ENCODE measurements around the gene FNIP1.
"Not testable (repeated sequence)": the region's sequence is repeated elsewhere in the genome, so short reads cannot be mapped to it uniquely, and the experiment has no call there.

The FNIP1 gene

DNA sequence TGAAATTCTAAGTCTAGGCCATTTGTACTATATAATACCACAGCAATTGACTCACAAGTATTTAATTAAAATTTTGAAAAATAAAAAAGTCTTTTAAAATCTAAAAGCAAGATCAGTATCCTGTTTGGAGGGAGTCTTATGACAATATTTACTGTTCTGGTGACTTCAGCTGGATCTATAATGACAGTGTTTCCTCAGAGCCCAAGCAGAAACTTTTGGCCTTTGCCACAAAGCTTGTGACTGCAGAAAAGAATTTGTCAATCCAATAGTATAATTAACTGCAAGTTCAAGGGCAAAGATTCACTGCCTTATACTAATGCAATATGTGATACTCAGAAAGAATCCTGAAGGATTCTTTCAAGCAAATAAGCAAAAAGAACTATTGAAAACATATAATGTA lies 112.2 kb downstream of the FNIP1 start:
- DNase-seq (ENCODE audit: low read depth in 2 of 2), result no peak

DNA sequence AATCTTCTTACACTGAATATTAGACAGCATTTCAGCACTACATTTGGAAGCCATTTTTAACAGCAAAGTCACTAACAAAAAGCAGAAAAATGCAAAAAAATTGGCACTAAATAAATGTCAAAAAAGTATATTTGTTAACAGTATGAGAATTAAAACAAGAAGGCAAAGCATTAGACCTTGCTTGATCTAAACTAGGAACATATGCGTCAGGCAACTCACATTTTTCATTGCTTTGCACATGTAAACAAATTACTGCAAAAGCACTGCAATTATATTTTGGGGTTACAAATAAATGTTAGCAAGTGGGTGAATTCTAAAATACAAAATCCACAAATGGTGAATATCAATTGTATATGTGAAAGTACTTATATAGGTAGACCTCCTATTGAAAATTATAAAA lies 112.8 kb downstream of the FNIP1 start:
- no peak for DNase-seq (ENCODE audit: low read depth in 2 of 2)

DNA sequence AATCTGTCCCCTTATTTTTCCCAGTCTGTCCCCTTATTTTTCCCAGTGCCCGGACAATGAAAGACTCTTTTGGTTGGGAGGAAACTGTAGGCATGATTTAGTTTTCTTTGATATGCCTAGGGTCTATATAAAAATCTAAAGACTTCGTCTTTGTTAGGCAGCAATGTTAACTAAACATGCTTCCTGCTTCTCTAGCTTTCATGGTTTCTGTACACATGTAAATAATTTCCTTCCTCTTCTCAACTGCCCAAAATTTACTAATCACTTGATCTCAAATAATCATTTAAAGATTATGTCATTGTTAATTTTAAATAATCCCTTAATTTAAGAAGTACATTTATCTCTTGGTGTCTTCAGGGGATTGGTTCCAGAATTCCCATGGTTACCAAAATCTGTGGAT lies 114.0 kb downstream of the FNIP1 start:
- DNase-seq (ENCODE audit: low read depth in 2 of 2), result no peak

DNA sequence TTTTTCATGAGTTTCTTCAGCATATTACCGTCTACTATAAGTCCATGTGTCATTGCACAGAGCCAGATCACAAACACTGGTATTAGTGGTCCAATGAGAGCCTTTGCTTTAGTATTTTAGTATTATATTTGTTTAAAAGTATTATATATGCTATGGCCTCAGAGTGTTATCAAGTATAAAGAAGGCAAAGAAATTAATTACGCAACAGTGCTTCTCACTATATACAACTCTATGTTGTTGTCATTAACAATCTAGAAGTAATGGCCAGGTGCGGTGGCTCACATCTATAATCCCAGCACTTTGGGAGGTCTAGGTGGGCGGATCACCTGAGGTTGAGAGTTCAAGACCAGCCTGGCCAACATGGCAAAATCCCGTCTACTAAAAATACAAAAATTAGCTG lies 114.6 kb downstream of the FNIP1 start:
- no peak for DNase-seq (ENCODE audit: low read depth in 2 of 2)

DNA sequence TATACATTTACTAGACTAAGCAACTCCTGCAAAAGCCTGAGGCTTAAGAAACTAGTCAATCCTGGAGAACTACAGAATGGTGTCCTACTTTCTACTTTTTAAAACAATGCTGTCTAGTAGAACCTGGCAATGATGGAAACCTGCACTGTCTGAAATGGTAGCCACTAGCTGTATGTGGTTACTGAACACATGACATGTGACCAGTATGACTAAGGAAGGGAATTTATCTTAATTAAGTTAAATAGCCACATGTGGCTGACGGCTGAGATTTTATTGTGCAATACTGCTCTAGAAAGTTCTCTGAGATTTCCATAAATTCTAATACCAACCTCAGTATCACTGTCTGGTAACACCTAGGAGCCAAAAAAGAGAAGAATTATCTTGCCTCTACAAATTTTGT lies 116.9 kb downstream of the FNIP1 start:
- DNase-seq (ENCODE audit: low read depth in 2 of 2), result no peak

DNA sequence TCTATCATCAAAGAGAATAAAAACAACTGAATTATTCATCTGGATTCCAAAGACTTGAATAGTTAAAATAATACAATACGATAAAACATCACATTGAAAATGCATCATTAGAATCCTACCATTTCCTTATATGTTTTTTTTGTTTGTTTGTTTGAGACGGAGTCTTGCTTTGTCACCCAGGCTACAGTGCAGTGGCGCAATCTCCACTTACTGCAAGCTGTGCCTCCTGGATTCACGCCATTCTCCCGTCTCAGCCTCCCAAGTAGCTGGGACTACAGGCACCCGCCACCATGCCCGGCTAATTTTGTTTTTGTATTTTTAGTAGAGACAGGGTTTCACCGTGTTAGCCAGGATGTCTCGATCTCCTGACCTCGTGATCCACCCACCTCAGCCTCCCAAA lies 118.5 kb downstream of the FNIP1 start:
- not testable (repeated sequence) for DNase-seq (ENCODE audit: low read depth in 2 of 2)

DNA sequence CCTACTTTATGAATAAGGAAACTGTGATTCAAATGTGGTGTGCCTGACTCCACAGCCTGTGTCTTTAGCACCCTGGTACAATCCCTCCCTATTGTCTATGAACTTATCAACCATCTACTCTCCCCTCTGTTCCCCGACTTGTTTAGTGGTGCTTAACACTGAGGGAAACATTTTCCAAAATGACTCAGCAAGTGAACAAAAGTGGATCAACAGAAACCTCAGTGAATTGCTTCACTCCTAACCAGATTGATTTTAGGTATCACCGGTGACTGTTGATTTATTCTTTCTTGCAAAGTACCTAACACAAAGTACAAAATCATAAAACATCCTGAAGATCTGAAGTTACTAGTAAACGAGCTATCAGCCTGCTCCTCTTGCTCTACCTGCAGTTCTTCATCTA lies 119.7 kb downstream of the FNIP1 start:
- DNase-seq (ENCODE audit: low read depth in 2 of 2), result no peak

DNA sequence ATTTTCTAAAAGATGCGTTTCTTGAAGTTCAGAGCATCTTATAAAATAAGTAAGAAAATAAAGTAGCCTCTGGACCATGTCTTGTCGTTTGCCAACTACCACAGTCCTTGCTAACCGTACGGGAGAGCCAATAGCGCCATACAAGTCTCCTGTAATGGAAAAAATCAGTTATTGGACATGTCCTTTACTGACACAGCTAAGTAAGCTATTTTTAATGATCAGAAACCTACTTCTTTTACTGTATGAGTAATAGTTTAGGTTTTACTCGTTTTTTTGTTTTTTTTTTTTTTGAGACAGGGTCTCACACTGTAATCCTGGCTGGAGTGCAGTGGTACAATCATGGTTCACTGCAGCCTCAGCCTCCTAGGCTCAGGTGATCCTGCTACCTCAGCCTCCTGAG lies 124.0 kb downstream of the FNIP1 start:
- no peak for DNase-seq (ENCODE audit: low read depth in 2 of 2)

DNA sequence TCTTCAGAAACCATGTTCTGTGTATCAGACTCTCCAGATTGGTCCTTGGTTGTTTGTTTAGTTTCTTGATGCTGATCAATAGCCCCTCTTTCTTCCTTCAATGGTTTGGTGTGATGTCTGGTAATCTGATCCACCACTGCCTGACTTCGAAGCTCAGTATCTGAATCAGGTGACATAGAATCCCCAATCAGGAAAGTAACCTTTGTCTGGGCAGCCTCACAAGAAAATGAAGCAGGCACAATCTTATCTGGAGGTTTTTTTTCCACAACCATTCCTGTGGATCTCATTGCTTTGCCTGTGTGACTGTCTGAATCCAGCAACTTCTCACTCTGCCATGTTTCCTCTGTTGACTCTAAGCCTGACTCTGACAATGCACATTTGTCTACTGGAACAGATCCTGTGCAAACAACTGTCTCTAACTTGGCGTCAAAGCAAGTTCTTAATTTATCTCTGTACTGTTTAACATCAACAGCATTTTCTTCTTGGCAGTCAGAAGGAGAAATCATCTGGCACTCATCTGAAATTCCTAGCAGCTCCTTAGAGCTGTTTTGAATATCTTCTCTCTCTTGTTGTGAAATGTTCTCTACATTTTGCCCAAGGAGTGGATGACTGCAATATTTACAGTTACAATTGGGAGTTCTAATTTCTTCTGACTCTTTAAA lies 124.7 kb downstream of the FNIP1 start:
- DNase-seq (ENCODE audit: low read depth in 2 of 2), result no peak

DNA sequence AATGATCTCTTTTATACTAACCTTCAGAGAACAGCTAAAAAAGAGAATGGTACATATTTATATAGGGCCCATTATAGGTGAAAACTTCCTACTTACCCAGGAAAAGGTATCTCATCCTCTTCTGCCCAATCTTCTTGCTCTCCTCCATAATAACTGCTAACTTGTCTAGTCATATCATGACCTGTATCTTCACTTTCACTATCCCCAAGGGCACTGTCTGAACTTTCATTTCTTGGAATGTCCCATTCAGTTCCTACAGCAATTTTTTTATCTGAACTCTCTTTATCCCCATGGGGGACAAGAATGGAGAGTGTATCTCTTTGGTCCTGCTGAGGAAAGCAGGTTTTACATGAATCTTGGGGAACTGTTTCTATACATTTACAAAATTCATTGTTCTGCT lies 125.4 kb downstream of the FNIP1 start:
- DNase-seq (ENCODE audit: low read depth in 2 of 2), result no peak

DNA sequence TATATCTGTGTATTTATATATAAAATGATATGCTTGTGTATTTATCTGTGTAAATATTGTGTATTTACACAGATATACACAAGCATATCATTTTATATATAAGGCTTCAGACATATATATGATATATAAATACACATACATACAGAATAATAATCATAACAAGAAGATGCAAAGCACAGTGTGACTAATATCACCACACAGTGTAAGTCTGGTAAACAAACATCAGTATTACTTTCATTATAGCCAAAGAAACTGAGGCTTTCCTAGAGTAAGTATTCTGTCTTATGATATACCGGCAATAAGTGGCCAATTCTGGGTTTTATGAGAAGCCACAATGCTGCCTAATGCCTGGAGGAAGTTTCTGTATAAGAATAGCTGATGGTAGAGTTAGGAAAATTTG lies 131.9 kb downstream of the FNIP1 start:
- DNase-seq (ENCODE audit: low read depth in 2 of 2), result no peak

DNA sequence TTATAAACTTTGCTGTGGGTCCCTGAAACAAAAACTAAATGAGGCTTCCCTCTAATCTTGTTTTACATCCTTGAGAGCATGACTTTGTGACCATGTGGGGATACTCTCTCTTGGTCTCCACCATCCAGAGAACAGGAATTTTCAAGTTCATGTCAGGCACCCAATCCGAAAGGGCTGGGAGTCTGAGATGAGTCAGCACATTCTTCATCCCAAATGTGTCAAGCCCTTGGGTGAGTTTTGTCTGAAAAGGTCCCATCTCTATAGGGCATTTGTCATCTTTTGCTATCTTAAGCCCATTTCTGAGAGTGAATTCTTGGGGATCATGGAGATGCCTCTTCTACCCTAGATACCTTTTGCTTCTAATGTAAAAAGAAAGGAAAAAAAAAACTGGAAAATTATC lies 134.9 kb downstream of the FNIP1 start:
- DNase-seq (ENCODE audit: low read depth in 2 of 2), result no peak

DNA sequence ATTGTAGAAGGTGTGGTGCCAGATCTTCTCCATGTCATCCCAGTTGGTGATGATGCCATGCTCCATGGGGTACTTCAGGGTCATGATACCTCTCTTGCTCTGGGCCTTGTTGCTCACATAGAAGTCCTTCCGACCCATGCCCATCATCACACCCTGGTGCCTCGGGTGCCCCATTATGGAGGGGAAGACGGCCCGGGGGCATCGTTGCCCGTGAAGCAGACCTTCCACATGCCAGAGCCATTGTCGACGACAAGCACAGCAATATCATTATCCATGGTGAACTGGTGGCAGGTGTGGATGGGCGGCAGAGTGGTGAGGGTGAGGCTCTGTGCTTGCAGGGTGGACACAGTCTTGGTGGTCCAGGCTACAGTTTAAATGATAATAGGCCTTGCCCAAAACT lies 137.0 kb downstream of the FNIP1 start:
- no peak for DNase-seq (ENCODE audit: low read depth in 2 of 2)

DNA sequence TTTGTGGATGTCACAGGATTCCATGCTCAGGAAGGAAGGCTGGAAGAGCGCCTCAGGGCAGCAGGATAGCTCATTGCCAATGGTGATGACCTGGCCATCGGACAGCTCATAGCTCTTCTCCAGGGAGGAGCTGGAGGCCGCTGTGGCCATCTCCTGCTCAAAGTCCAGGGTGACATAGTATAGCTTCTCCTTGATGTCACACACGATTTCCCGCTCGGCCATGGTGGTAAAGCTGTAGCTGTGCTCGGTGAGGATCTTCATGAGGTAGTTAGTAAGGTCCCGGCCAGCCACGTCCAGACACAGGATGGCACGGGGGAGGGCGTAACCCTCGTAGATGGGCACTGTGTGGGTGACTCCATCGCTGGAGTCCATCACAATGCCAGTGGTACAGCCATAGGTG lies 137.5 kb downstream of the FNIP1 start:
- no peak for DNase-seq (ENCODE audit: low read depth in 2 of 2)

DNA sequence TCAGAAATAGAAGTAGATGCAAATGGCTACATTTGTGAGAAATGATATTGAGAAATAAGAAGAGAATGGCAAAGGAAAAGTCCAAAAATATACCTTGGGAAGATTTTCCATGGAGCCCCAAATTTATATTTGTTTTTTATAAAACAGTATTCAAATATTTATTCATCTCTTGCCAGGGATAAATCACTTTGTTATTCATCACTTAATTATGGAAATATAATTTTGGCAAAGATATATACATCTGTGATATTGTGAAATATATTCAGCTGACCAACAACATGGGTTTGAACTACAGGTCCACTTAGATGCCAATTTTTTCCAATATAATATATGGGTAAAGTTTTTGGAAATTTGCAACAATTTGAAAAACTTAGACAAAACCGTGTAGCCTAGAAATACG lies 142.0 kb downstream of the FNIP1 start:
- no peak for DNase-seq (ENCODE audit: low read depth in 2 of 2)

DNA sequence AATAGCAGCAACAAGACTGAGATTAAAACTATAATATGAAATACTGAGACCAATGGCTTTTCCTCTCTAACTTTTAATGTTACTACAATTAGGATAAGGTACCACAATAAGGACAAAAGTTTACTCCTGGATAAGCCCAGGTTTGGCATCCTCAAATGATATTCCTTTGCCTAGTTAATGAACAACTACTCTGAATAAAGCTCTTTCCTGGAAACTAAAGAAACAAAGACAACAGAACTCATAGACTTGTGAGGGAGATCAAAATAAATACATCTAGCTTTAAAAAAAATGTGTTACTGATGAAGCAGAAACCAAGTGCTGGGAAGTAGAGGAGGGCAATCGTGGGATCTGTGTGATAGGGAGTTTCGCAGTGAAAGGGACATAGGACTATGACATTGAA lies 142.5 kb downstream of the FNIP1 start:
- DNase-seq (ENCODE audit: low read depth in 2 of 2), result no peak

DNA sequence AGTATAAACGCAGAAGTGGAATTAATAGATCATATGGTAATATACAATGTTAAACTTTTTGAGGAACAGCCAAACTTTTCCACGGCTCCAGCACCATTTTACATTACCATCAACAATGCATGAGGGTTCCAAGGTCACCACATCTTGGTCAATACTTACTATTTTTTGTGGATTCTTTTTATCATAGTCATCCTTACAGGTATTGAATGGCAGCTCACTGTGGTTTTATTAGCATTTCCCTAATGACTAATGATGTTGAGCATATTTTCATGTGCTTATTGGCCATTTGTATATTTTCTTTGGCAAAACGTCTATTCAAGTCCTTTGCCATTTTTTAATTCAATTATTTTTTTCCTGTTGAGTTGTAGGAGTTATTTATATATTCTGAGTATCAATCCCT lies 147.7 kb downstream of the FNIP1 start:
- DNase-seq (ENCODE audit: low read depth in 2 of 2), result no peak

DNA sequence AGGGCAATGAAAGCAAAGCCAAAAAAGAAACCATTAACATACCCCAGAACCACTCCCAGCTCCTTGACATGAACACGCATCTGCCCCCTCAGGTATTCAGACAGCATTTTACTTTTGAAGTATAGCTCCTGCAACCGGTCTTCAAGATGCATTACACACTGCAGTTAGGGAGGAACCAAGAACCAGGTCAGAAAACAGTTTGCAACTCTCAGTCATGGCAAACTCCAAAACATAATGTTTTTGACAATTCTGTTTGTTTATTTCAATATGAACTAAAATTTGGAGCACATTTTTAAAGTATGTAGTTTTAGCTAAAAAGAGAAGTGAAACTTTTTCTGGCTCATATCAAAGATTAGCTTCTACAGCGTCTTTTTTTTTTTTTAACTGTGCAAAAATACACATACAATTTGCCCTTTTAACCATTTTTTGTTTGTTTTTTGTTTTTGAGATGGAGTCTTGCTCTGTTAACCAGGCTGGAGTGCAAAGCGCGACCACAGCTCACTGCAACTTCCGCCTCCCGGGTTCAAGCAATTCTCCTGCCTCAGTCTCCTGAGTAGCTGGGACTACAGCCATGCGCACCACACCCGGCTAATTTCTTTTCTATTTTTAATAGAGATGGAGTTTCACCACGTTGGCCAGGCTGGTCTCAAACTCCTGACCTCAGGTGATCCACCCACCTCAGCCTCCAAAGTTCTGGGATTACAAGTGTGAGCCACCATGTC lies 149.6 kb downstream of the FNIP1 start:
- DNase-seq (ENCODE audit: low read depth in 2 of 2), result no peak

DNA sequence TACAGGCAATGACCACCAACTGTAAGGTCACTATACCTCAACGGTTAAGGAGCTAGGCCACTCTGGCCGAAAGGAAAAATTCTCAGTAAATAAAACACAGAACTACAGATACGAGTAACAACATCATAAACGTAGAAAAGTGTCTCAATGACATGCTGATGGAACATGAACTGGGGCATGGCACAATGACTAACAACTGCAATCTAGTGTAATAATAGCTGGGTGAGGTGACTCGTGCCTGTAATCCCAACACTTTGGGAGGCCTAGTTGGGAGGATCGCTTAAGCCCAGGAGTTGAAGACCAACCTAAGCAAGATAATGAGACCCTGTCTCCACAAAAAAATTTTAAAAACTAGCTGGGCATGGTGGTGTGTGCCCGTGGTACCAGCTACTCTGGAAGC lies 152.0 kb downstream of the FNIP1 start:
- DNase-seq (ENCODE audit: low read depth in 2 of 2), result no peak

DNA sequence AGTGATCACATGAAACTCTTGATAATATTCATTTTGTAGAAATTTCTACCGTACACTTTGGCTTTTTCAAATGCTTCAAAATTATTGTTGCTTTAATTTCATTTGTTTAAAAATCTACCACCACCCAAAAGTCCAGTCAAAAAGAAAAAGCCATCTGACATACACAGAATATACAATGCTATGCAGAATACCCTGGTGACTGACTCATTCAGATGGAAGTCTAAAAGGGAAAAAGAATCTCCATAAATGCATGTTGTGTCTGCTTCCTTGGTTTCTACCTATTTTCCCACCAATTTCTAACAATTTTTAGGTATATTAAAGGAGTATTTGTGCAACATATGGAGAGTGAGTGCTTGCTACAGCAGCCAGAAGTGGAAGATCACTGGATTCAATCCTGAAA lies 152.4 kb downstream of the FNIP1 start:
- no peak for DNase-seq (ENCODE audit: low read depth in 2 of 2)

DNA sequence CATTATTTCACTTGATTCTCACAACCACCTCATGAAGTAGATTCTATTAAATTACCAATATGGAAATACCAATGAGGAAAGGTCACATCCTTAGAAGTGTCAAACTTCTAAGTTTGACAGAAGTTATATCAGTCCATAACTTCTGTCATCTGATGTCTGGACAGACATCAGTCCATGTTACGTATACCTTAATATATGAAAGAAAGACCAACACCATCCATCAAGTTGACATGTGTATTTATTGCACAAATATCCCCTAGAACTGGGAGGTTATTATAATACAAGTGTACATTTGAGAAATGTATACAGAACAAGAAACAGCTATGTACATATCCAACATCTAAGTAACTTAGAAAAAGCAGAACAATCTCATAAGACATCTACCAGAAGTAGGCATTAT lies 155.3 kb downstream of the FNIP1 start:
- no peak for DNase-seq (ENCODE audit: low read depth in 2 of 2)

DNA sequence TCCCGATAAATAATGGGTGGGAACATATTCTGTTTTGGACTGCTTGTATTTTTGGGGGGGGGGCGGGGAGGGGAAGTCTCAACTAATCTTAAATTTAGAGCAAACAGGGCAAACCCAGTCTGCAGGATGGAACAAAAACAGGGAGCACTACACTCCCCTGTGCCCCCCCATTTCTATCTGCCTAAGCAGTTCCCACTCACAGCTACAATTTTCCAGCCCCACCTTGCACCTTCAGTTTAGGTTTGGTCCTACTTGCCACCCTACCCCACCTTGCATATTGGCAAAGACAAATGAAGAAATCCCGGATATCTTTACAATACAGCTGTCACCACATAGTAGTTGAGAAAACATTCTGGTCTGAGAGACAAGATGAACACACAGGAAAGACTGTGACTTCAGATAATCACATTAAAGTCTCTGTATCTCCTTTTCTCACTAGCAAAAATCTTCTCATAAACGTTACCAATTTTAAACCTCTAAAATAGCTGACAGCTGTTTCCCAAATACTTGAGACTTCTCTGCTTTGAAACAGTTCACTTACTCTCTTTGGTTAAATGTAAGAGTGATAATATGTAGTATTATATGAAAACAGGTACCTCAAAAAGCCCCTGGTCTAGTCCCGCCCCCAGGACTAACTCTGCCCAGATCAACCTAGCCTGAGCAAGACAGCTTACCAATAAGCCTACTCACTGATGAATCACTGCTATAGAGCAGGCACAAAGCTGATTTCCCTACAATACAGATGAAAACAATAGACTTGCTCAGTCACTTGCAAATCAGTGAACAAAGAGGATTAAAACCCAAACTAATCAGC lies 156.6 kb downstream of the FNIP1 start:
- peak in 1 of 2 donors; percentile 15 for DNase-seq (ENCODE audit: low read depth in 2 of 2)

DNA sequence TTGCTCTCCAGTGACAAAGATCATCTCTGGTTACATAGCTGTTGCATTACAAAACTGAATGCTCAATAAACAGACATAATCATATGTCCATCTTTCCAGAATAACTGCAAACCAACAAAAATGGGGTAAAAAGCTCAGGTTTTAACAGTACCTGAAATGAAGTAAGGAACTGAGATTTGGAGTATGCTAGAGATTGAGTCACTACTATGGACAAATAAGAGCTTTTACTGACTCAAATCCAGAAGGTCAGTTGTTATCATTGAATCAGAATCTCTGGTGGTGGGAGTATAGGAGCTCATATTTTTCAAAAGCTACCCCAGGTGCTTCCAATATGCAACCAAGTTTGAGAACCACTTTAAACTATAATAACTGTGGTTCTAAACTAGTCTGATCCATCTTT lies 157.7 kb downstream of the FNIP1 start:
- no peak for DNase-seq (ENCODE audit: low read depth in 2 of 2)

Data from stimulated activated CD8-positive, alpha-beta memory T cell treated with anti-CD3 and anti-CD28 coated beads, Interleukin-2, amount 100 ng/mL, for 1 hour (primary cell).